HAP-1 (cell line): ENCODE results near the gene PLEKHM3.

Experiments
- DNase-seq, 2 experiments: peaks; one replicate each; pipeline ENCODE4 v3.0.0-alpha.2; 2016 to 2020; ENCODE audit warnings: low spot score in 2 of 2
- H3K27me3 ChIP-seq: fragments of 250-450 bp; sonication (Bioruptor Pico); 2 replicates; pipeline ENCODE4 v1.5.1; 2020; ENCODE audit warnings: low read depth, mild to moderate bottlenecking, moderate library complexity
- H3K36me3 ChIP-seq: fragments of 250-450 bp; sonication (Bioruptor Pico); replicated peaks from 2 replicates; pipeline ENCODE4 v1.5.1; 2020; ENCODE audit warnings: mild to moderate bottlenecking
- H3K4me1 ChIP-seq: fragments of 250-450 bp; sonication (Bioruptor Pico); 2 replicates; pipeline ENCODE4 v1.5.1; 2020; ENCODE audit warnings: mild to moderate bottlenecking
- H3K4me3 ChIP-seq: fragments of 250-450 bp; sonication (Bioruptor Pico); 2 replicates; pipeline ENCODE4 v1.5.1; 2020; ENCODE audit warnings: mild to moderate bottlenecking, moderate library complexity
- H3K9me3 ChIP-seq: fragments of 250-450 bp; sonication (Bioruptor Pico); 2 replicates; pipeline ENCODE4 v1.5.1; 2020; ENCODE audit warnings: mild to moderate bottlenecking, moderate library complexity
- in situ Hi-C: fragments of 300-500 bp; cut with MboI; formaldehyde crosslinking; loops from 3 replicates; pipeline ENCODE4 v1.14.3; 2020; ENCODE audit warnings: low sequenced_read_pairs, inconsistent platforms, mixed read lengths

Gene PLEKHM3

GRCh38 chr2:207844648-207845047 lies 180.7 kb downstream of the PLEKHM3 start:
- no peak for DNase-seq
- H3K9me3 ChIP-seq: no peaks in the 10 kb centered on the region
- H3K36me3 ChIP-seq: no peaks in the 10 kb centered on the region
- H3K4me1 ChIP-seq: peaks cover 20% of the 10 kb centered on the region
- in situ Hi-C loops: no loop called here
- no peaks in the 10 kb centered on the region for H3K27me3 ChIP-seq
- H3K4me3 ChIP-seq: no peak overlapping the region

- Histone ChIP-seq H3K9me3 (no peaks in the 10 kb centered on the region), H3K27me3 (no peaks in the 10 kb centered on the region), H3K4me1 (peaks cover 11% of the 10 kb centered on the region), H3K4me3 (no peak overlapping the region), H3K36me3 (no peaks in the 10 kb centered on the region)
- in situ Hi-C loops: no loop called here
- no peak for DNase-seq
Measured at GRCh38 chr2:207840101-207840500, 185.2 kb downstream of the PLEKHM3 start.

- in situ Hi-C loops: no loop called here
- Histone ChIP-seq H3K36me3 (no peaks in the 10 kb centered on the region), H3K4me3 (no peak overlapping the region), H3K27me3 (no peaks in the 10 kb centered on the region), H3K9me3 (no peaks in the 10 kb centered on the region), H3K4me1 (peaks cover 5% of the 10 kb centered on the region)
- DNase-seq: no peak
Measured at GRCh38 chr2:207839575-207839974, 185.8 kb downstream of the PLEKHM3 start.

- Histone ChIP-seq H3K4me3 (no peak overlapping the region), H3K27me3 (no peaks in the 10 kb centered on the region), H3K9me3 (no peaks in the 10 kb centered on the region), H3K4me1 (peaks cover 5% of the 10 kb centered on the region), H3K36me3 (no peaks in the 10 kb centered on the region)
- no peak for DNase-seq
- in situ Hi-C loops: no loop called here
Measured at GRCh38 chr2:207839028-207839427, 186.3 kb downstream of the PLEKHM3 start.

- Histone ChIP-seq H3K4me3 (no peak overlapping the region), H3K9me3 (no peaks in the 10 kb centered on the region), H3K27me3 (no peaks in the 10 kb centered on the region), H3K36me3 (no peaks in the 10 kb centered on the region), H3K4me1 (peaks cover 5% of the 10 kb centered on the region)
- in situ Hi-C loops: no loop called here
- no peak for DNase-seq
Measured at GRCh38 chr2:207836521-207837133, 188.7 kb downstream of the PLEKHM3 start.

GRCh38 chr2:207835805-207836204 lies 189.5 kb downstream of the PLEKHM3 start:
- H3K4me3 ChIP-seq: no peak overlapping the region
- peaks cover 5% of the 10 kb centered on the region for H3K4me1 ChIP-seq
- H3K27me3 ChIP-seq: no peaks in the 10 kb centered on the region
- in situ Hi-C loops: no loop called here
- no peak for DNase-seq
- no peaks in the 10 kb centered on the region for H3K36me3 ChIP-seq
- no peaks in the 10 kb centered on the region for H3K9me3 ChIP-seq

GRCh38 chr2:207833251-207833751 lies 192.0 kb downstream of the PLEKHM3 start:
- H3K4me1 ChIP-seq: peaks cover 4% of the 10 kb centered on the region
- H3K9me3 ChIP-seq: no peaks in the 10 kb centered on the region
- H3K4me3 ChIP-seq: no peak overlapping the region
- H3K27me3 ChIP-seq: no peaks in the 10 kb centered on the region
- no peak for DNase-seq
- H3K36me3 ChIP-seq: no peaks in the 10 kb centered on the region
- in situ Hi-C loops: no loop called here

- DNase-seq: no peak
- in situ Hi-C loops: no loop called here
Measured at GRCh38 chr2:207831584-207832248, 193.6 kb downstream of the PLEKHM3 start.

GRCh38 chr2:207830778-207831438 lies 194.4 kb downstream of the PLEKHM3 start:
- DNase-seq: no peak
- in situ Hi-C loops: no loop called here
- Histone ChIP-seq H3K9me3 (no peaks in the 10 kb centered on the region), H3K27me3 (no peaks in the 10 kb centered on the region), H3K4me1 (no peaks in the 10 kb centered on the region), H3K36me3 (no peaks in the 10 kb centered on the region), H3K4me3 (no peak overlapping the region)

More at GRCh38 chr2:207831584-207832248, 193.6 kb downstream of the PLEKHM3 start:
- Histone ChIP-seq H3K27me3 (no peaks in the 10 kb centered on the region), H3K9me3 (no peaks in the 10 kb centered on the region), H3K4me1 (no peaks in the 10 kb centered on the region), H3K4me3 (no peak overlapping the region), H3K36me3 (no peaks in the 10 kb centered on the region)

- Histone ChIP-seq H3K27me3 (no peaks in the 10 kb centered on the region), H3K36me3 (no peaks in the 10 kb centered on the region), H3K4me3 (no peak overlapping the region), H3K9me3 (no peaks in the 10 kb centered on the region), H3K4me1 (no peaks in the 10 kb centered on the region)
- DNase-seq: no peak
- in situ Hi-C loops: no loop called here
Measured at GRCh38 chr2:207828361-207829057, 196.8 kb downstream of the PLEKHM3 start.

- Histone ChIP-seq H3K9me3 (no peaks in the 10 kb centered on the region), H3K4me3 (no peak overlapping the region), H3K36me3 (no peaks in the 10 kb centered on the region), H3K27me3 (no peaks in the 10 kb centered on the region), H3K4me1 (no peaks in the 10 kb centered on the region)
- in situ Hi-C loops: no loop called here
- no peak for DNase-seq
Measured at GRCh38 chr2:207825978-207826377, 199.3 kb downstream of the PLEKHM3 start.

GRCh38 chr2:207825045-207825954 lies 200.0 kb downstream of the PLEKHM3 start:
- no peaks in the 10 kb centered on the region for H3K4me1 ChIP-seq
- H3K4me3 ChIP-seq: no peak overlapping the region
- DNase-seq: no peak
- no peaks in the 10 kb centered on the region for H3K36me3 ChIP-seq
- H3K9me3 ChIP-seq: no peaks in the 10 kb centered on the region
- H3K27me3 ChIP-seq: no peaks in the 10 kb centered on the region
- in situ Hi-C loops: no loop called here

GRCh38 chr2:207823865-207824264 lies 201.5 kb downstream of the PLEKHM3 start:
- Histone ChIP-seq H3K4me3 (no peak overlapping the region), H3K9me3 (no peaks in the 10 kb centered on the region), H3K4me1 (no peaks in the 10 kb centered on the region), H3K27me3 (no peaks in the 10 kb centered on the region), H3K36me3 (no peaks in the 10 kb centered on the region)
- no peak for DNase-seq
- in situ Hi-C loops: no loop called here
